ENCODE results near the gene EIF4G2. TPM values are rescaled to one million over a fixed set of nuclear protein-coding genes. Genes with fewer than 3 reads are reported as not detected.
"Not testable (repeated sequence)": the region's sequence is repeated elsewhere in the genome, so short reads cannot be mapped to it uniquely, and the experiment has no call there.

The EIF4G2 gene
- total and polyA plus RNA-seq, 8 donors: 88.6 to 475 (median 313) TPM

GRCh38 chr11:10824888-10825287, 16.2 kb upstream of the EIF4G2 start:
- H3K9me3 ChIP-seq: no peaks in the 10 kb centered on the region
- FAIRE-seq: no peak
- ATAC-seq: no peak
- intact Hi-C loops (cut with DNase I): no loop called here
- no peak for TF ChIP-seq CTCF (IDR thresholded peaks at IDR 0.05)
- H3K27ac ChIP-seq: no peak overlapping the region
- no peak for DNase-seq
- H3K4me3 ChIP-seq: no peak overlapping the region
- WGBS, 2 donors: 75 to 82% methylated on average over 3 of the region's 3 CpGs
- no peaks in the 10 kb centered on the region for H3K4me1 ChIP-seq
- no peaks in the 10 kb centered on the region for H3K36me3 ChIP-seq
- H3K27me3 ChIP-seq: no peaks in the 10 kb centered on the region

GRCh38 chr11:10823152-10823579, 14.4 kb upstream of the EIF4G2 start:
- Histone ChIP-seq H3K36me3 (no peaks in the 10 kb centered on the region), H3K27ac (peak overlapping the region in 3 of 4 donors; percentile 44 to 66 (median 63)), H3K4me1 (no peaks in the 10 kb centered on the region), H3K27me3 (no peaks in the 10 kb centered on the region), H3K4me3 (no peak overlapping the region), H3K9me3 (no peaks in the 10 kb centered on the region)
- ATAC-seq (peak; percentile 56 to 85 (median 78)), FAIRE-seq (no peak), DNase-seq (no peak)
- intact Hi-C loops (cut with DNase I): no loop called here
- 33 to 70% methylated on average over 2 of the region's 2 CpGs for WGBS, 2 donors
- TF ChIP-seq CTCF (IDR thresholded peaks at IDR 0.05): no peak

GRCh38 chr11:10822491-10822890, 13.8 kb upstream of the EIF4G2 start:
- H3K9me3 ChIP-seq; H3K27me3 ChIP-seq; FAIRE-seq; H3K4me3 ChIP-seq; H3K36me3 ChIP-seq; intact Hi-C loops (cut with DNase I); DNase-seq; H3K4me1 ChIP-seq: not testable (repeated sequence)
- H3K27ac ChIP-seq: peak overlapping the region in 2 of 4 donors; percentile 63 to 66
- ATAC-seq: peak in 3 of 4 donors; percentile 14 to 43 (median 29)
- 81 to 83% methylated on average over 3 of the region's 3 CpGs for WGBS, 2 donors

GRCh38 chr11:10818594-10818993, 9.9 kb upstream of the EIF4G2 start:
- ATAC-seq: no peak
- Histone ChIP-seq H3K4me3 (no peak overlapping the region), H3K36me3 (no peaks in the 10 kb centered on the region), H3K27ac (no peak overlapping the region), H3K4me1 (no peaks in the 10 kb centered on the region), H3K9me3 (no peaks in the 10 kb centered on the region), H3K27me3 (no peaks in the 10 kb centered on the region)
- no peak for DNase-seq
- intact Hi-C loops (cut with DNase I): no loop called here
- WGBS, 2 donors: 73 to 76% methylated on average over 1 of the region's 1 CpG
- FAIRE-seq: no peak
- TF ChIP-seq CTCF (IDR thresholded peaks at IDR 0.05): no peak

- ATAC-seq (no peak), FAIRE-seq (no peak), DNase-seq (no peak)
- intact Hi-C loops (cut with DNase I): no loop called here
- no peak overlapping the region for H3K4me3 ChIP-seq
- no peaks in the 10 kb centered on the region for H3K27me3 ChIP-seq
- H3K4me1 ChIP-seq: peaks cover 0 to 8% (median 4%) of the 10 kb centered on the region in 3 donors
- no peak for TF ChIP-seq CTCF (IDR thresholded peaks at IDR 0.05)
- H3K36me3 ChIP-seq: no peaks in the 10 kb centered on the region
- no peak overlapping the region for H3K27ac ChIP-seq
- no peaks in the 10 kb centered on the region for H3K9me3 ChIP-seq
Observed at GRCh38 chr11:10813945-10814344, 5.2 kb upstream of the EIF4G2 start.
